GM19238 (cell line): ENCODE measurements around the gene PRKN.

Source experiments
- DNase-seq: peaks from one replicate; pipeline ENCODE4 v3.0.0; 2011; ENCODE audit warnings: low spot score; ENCODE audit not compliant: insufficient read length

The PRKN gene

GRCh38 chr6:162125659-162126058 is 601.9 kb downstream of the PRKN start:
- DNase-seq, result no peak

GRCh38 chr6:162124710-162125435 is 602.7 kb downstream of the PRKN start:
- no peak for DNase-seq

GRCh38 chr6:162123797-162124196 is 603.8 kb downstream of the PRKN start:
- DNase-seq, result no peak

GRCh38 chr6:162119341-162119740 is 608.2 kb downstream of the PRKN start:
- no peak for DNase-seq

- no peak for DNase-seq
Measured at GRCh38 chr6:162118706-162119105, 608.9 kb downstream of the PRKN start.

- DNase-seq, result no peak
Measured at GRCh38 chr6:162116902-162117525, 610.6 kb downstream of the PRKN start.

- DNase-seq, result no peak
Measured at GRCh38 chr6:162109480-162110050, 618.0 kb downstream of the PRKN start.

- no peak for DNase-seq
Measured at GRCh38 chr6:162108041-162108440, 619.5 kb downstream of the PRKN start.

GRCh38 chr6:162100096-162100495 is 627.5 kb downstream of the PRKN start:
- no peak for DNase-seq

- no peak for DNase-seq
Measured at GRCh38 chr6:162099685-162100084, 627.9 kb downstream of the PRKN start.

GRCh38 chr6:162092816-162093502 is 634.6 kb downstream of the PRKN start:
- DNase-seq, result no peak

GRCh38 chr6:162090734-162091133 is 636.8 kb downstream of the PRKN start:
- no peak for DNase-seq

GRCh38 chr6:162088091-162088490 is 639.5 kb downstream of the PRKN start:
- DNase-seq, result no peak

GRCh38 chr6:162085561-162085960 is 642.0 kb downstream of the PRKN start:
- DNase-seq, result no peak

GRCh38 chr6:162082520-162082919 is 645.0 kb downstream of the PRKN start:
- no peak for DNase-seq

- no peak for DNase-seq
Measured at GRCh38 chr6:162078667-162079066, 648.9 kb downstream of the PRKN start.

GRCh38 chr6:162078126-162078525 is 649.4 kb downstream of the PRKN start:
- no peak for DNase-seq

- DNase-seq, result no peak
Measured at GRCh38 chr6:162076816-162077215, 650.8 kb downstream of the PRKN start.

- DNase-seq, result no peak
Measured at GRCh38 chr6:162074641-162075275, 652.8 kb downstream of the PRKN start.

GRCh38 chr6:162070639-162071038 is 656.9 kb downstream of the PRKN start:
- no peak for DNase-seq

- DNase-seq, result no peak
Measured at GRCh38 chr6:162069995-162070394, 657.6 kb downstream of the PRKN start.

GRCh38 chr6:162068340-162068739 is 659.2 kb downstream of the PRKN start:
- DNase-seq, result no peak
